Epithelial cell of proximal tubule (primary cell): ENCODE data around the gene VPS26A. TPM values are rescaled to one million over a fixed set of nuclear protein-coding genes. Genes with fewer than 3 reads are reported as not detected.

Experiments
- DNase-seq: peaks from one replicate; pipeline ENCODE4 v3.0.0-alpha.2; 2011; ENCODE audit warnings: low read depth
- H3K4me3 ChIP-seq: 2 replicates; pipeline ENCODE4 v1.5.1; 2011; ENCODE audit warnings: low read depth, mild to moderate bottlenecking, low read length
- CTCF ChIP-seq: conservative IDR thresholded peaks from 2 replicates; pipeline ENCODE4 v1.5.1; 2012; ENCODE audit warnings: low read depth, mild to moderate bottlenecking, low read length
- total RNA-seq: library from RNA; depleted of rRNA; stranded (reverse); fragments of >200 nt; gene quantifications from 2 replicates; pipeline ENCODE4 v1.2.3, GENCODE V29; 2015

Gene VPS26A
- total RNA-seq, 1 donor from 2014 or later, result 23.6 TPM

GRCh38 chr10:69186524-69186923, 62.5 kb downstream of the VPS26A start:
- DNase-seq, result no peak
- H3K4me3 ChIP-seq, result no peak overlapping the region
- TF ChIP-seq CTCF, result no peak

- no peak overlapping the region for H3K4me3 ChIP-seq
- DNase-seq, result no peak
- TF ChIP-seq CTCF, result no peak
Measured at GRCh38 chr10:69201045-69201444, 77.1 kb downstream of the VPS26A start.

- DNase-seq, result no peak
- H3K4me3 ChIP-seq, result no peak overlapping the region
- no peak for TF ChIP-seq CTCF
Measured at GRCh38 chr10:69202332-69202731, 78.4 kb downstream of the VPS26A start.

- DNase-seq, result no peak
- no peak overlapping the region for H3K4me3 ChIP-seq
- no peak for TF ChIP-seq CTCF
Measured at GRCh38 chr10:69208761-69209160, 84.8 kb downstream of the VPS26A start.

GRCh38 chr10:69209787-69210484, 86.0 kb downstream of the VPS26A start:
- no peak overlapping the region for H3K4me3 ChIP-seq
- DNase-seq, result no peak
- no peak for TF ChIP-seq CTCF

- no peak overlapping the region for H3K4me3 ChIP-seq
Measured at GRCh38 chr10:69211104-69211503, 87.1 kb downstream of the VPS26A start.

More at GRCh38 chr10:69211104-69211503, 87.1 kb downstream of the VPS26A start:
- DNase-seq, result no peak
- TF ChIP-seq CTCF, result no peak
